ENCODE measurements around the gene LCOR.
A peak's percentile ranks its signal among the peaks of the same experiment; 100 is the strongest.
"Not testable (repeated sequence)": the region's sequence is repeated elsewhere in the genome, so short reads cannot be mapped to it uniquely, and the experiment has no call there.

LCOR gene

GRCh38 chr10:96834120-96834519 lies 2.0 kb downstream of the LCOR start:
- DNase-seq, result no peak
- in situ Hi-C loops (cut with HindIII; ENCODE audit: low pct_ligation_motif_present, low pct_unique_long_range_greater_than_20kb, low sequenced_read_pairs), result no loop called here

DNA sequence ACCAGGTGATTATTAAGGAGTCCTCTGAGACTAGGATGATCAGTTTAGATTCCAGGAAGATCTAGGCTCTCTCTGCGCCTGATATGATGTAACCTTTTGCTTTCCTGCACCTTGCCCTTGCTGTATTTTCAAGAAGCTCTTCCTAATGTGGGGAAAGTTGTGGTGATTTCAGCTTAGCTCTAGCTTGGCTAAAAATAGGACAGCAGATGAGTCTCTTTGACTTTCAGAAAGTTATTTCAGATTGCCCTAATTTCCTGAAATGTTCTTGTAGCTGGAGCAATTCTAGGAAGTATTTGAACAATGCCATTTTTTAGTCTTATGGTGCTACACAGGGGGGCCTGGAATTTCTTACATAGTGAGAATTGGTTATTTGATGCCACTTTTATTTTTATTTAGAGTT lies 3.8 kb downstream of the LCOR start:
- no peak for DNase-seq
- in situ Hi-C loops (cut with HindIII; ENCODE audit: low pct_ligation_motif_present, low pct_unique_long_range_greater_than_20kb, low sequenced_read_pairs), result no loop called here

DNA sequence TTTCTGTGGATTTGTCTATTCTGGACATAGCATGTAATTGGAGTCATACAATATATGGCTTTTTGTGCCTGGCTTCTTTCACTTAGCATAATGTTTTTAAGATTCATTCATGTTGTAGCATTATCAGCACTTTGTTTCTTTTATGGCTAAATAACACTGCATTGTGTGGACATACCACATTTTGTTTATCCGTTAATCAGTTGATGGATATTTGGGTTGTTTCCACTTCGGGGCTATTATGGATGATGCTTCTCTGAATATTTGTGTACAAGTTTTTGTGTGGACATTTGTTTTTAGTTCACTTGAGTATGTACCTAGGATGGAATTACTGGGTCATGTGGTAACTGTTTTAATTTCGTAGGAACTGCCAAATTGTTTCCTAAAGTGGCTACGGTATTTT lies 6.4 kb downstream of the LCOR start:
- in situ Hi-C loops (cut with HindIII; ENCODE audit: low pct_ligation_motif_present, low pct_unique_long_range_greater_than_20kb, low sequenced_read_pairs), result no loop called here

DNA sequence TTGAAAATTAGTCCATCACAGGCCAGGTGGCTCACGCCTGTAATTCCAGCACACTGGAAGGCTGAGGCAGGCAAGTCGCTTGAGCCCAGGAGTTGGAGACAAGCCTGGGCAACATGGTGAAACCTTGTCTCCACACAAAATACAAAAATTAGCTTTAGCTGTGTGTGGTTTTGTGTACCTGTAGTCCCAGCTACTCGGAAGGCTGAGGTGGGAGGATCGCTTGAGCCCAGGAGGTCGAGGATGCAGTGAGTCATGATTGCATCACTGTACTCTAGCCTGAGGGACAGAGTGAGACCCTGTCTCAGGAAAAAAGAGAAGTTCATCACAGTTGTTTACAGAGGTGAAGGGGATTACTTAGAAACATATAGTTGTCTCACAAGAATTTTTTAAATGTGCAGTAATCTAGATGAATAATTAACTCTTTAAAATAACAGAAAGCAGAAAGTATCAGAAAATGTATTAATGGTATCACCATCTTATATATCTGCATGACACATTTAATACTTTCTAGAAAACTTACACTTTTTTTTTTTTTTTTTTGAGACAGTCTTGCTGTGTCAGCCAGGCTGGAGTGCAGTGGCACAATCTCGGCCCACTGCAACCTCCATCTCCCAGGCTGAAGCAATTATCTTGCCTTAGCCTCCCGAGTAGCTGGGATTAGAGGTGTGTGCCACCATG lies 8.9 kb downstream of the LCOR start:
- DNase-seq, result peak; percentile 53
- in situ Hi-C loops (cut with HindIII; ENCODE audit: low pct_ligation_motif_present, low pct_unique_long_range_greater_than_20kb, low sequenced_read_pairs), result no loop called here

More for the DNA sequence above, 6.4 kb downstream of the LCOR start:
- no peak for DNase-seq

GRCh38 chr10:96842896-96843723 lies 11.0 kb downstream of the LCOR start:
- in situ Hi-C loops (cut with HindIII; ENCODE audit: low pct_ligation_motif_present, low pct_unique_long_range_greater_than_20kb, low sequenced_read_pairs), result no loop called here

GRCh38 chr10:96843823-96844222 lies 11.7 kb downstream of the LCOR start:
- DNase-seq, result no peak
- in situ Hi-C loops (cut with HindIII; ENCODE audit: low pct_ligation_motif_present, low pct_unique_long_range_greater_than_20kb, low sequenced_read_pairs), result no loop called here

More at GRCh38 chr10:96842896-96843723, 11.0 kb downstream of the LCOR start:
- no peak for DNase-seq

- no peak for DNase-seq
- in situ Hi-C loops (cut with HindIII; ENCODE audit: low pct_ligation_motif_present, low pct_unique_long_range_greater_than_20kb, low sequenced_read_pairs), result no loop called here
Measured at GRCh38 chr10:96846395-96846794, 14.3 kb downstream of the LCOR start.

- DNase-seq, result no peak
- in situ Hi-C loops (cut with HindIII; ENCODE audit: low pct_ligation_motif_present, low pct_unique_long_range_greater_than_20kb, low sequenced_read_pairs), result no loop called here
Measured at GRCh38 chr10:96846926-96847325, 14.8 kb downstream of the LCOR start.

GRCh38 chr10:96847356-96847755 lies 15.3 kb downstream of the LCOR start:
- in situ Hi-C loops (cut with HindIII; ENCODE audit: low pct_ligation_motif_present, low pct_unique_long_range_greater_than_20kb, low sequenced_read_pairs); DNase-seq: not testable (repeated sequence)

- no peak for DNase-seq
- in situ Hi-C loops (cut with HindIII; ENCODE audit: low pct_ligation_motif_present, low pct_unique_long_range_greater_than_20kb, low sequenced_read_pairs), result no loop called here
Measured at GRCh38 chr10:96850113-96850512, 18.0 kb downstream of the LCOR start.

GRCh38 chr10:96850825-96851224 lies 18.7 kb downstream of the LCOR start:
- in situ Hi-C loops (cut with HindIII; ENCODE audit: low pct_ligation_motif_present, low pct_unique_long_range_greater_than_20kb, low sequenced_read_pairs), result no loop called here
- peak; percentile 66 for DNase-seq

DNA sequence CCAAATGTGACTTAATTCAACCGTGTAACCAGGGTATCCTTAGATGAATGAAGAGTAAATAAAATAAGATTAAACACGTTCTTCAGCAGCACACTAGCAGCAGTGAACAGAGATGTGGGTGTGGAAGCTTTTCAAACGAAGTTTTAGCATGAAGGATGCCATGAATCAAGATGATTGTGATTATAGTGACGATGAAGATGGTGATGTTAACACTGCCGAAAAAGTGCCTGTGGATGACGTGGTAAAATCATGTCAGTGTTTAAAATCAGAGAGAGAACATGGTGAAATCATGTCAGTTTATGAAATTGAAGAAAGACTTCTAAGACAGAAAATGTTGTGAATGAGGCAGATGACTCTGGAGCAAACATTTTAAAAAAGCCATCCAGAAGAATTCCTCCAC lies 19.2 kb downstream of the LCOR start:
- DNase-seq, result no peak
- in situ Hi-C loops (cut with HindIII; ENCODE audit: low pct_ligation_motif_present, low pct_unique_long_range_greater_than_20kb, low sequenced_read_pairs), result no loop called here

DNA sequence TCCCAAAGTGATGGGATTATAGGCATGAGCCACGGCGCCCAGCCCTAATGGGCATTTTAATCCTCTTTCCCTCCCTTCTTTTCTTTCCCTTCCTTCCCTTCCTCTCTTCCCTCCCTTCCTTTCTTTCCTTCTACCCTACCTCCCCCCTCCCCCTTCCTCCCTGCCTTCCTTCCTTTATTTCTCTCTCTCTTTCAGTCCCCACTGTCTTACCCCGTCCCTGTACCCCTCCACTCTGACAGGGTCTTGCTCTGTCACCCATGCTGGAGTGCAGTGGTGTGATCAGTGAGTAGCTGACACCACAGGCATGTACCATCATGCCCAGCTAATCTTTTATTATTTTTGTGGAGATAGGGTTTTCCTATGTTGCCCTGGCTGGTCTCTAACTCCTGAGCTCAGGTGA lies 24.2 kb downstream of the LCOR start:
- in situ Hi-C loops (cut with HindIII; ENCODE audit: low pct_ligation_motif_present, low pct_unique_long_range_greater_than_20kb, low sequenced_read_pairs), result no loop called here

GRCh38 chr10:96857301-96858012 lies 25.4 kb downstream of the LCOR start:
- in situ Hi-C loops (cut with HindIII; ENCODE audit: low pct_ligation_motif_present, low pct_unique_long_range_greater_than_20kb, low sequenced_read_pairs), result no loop called here
- no peak for DNase-seq

More for the DNA sequence above, 24.2 kb downstream of the LCOR start:
- no peak for DNase-seq

DNA sequence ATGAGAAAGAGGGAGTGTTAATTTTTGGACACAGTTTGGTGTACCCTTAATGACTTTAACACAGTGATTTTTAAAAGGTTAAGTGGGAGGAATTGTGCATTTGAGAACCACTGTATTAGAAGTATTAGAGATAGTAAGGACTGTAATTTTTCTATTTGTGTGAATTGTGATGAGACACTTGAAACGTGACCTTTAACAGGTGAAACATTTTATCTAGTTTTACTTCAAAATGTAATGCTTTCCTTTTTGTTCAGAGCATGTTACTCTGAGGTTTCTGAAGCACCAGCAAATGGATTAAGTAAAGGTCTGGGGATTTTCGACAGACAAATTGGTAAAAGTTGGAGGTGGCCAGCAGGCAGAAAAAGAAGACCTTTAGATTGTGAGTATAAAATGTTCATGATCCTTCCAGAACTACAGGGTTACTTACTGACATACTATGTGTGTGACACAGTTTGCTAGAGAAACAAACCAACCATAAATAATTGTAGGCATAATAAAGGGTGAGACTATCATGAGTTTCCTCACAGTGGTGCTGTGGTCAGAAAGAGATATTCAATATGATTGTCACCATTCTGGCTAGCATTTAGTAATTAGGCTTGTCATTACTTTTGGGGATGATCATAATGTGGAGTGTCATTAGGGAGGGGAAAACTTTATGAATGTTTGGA lies 26.1 kb downstream of the LCOR start:
- in situ Hi-C loops (cut with HindIII; ENCODE audit: low pct_ligation_motif_present, low pct_unique_long_range_greater_than_20kb, low sequenced_read_pairs), result no loop called here
- no peak for DNase-seq

DNA sequence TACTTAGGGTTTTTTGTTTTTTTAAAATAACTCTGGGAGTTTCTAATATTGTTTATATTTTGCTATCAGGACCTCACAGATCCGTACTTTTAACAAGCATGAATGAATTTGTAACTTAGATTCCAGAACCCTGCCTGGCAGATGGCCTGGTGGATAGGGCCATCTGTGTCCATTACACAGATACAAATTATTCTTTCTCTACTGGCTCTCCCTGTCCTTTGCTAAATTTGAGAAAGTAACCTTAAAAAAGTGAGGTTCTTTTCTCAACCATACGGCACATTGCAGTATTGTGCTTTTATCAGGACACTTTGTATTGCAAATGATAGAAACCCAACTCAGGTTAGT lies 26.6 kb downstream of the LCOR start:
- DNase-seq, result no peak
- in situ Hi-C loops (cut with HindIII; ENCODE audit: low pct_ligation_motif_present, low pct_unique_long_range_greater_than_20kb, low sequenced_read_pairs), result no loop called here

GRCh38 chr10:96860631-96861277 lies 28.7 kb downstream of the LCOR start:
- no peak for DNase-seq
- in situ Hi-C loops (cut with HindIII; ENCODE audit: low pct_ligation_motif_present, low pct_unique_long_range_greater_than_20kb, low sequenced_read_pairs), result no loop called here

GRCh38 chr10:96863922-96864543 lies 31.9 kb downstream of the LCOR start:
- in situ Hi-C loops (cut with HindIII; ENCODE audit: low pct_ligation_motif_present, low pct_unique_long_range_greater_than_20kb, low sequenced_read_pairs), result no loop called here
- peak; percentile 59 for DNase-seq
